GM23338 (cell line): Measurements from ENCODE around the gene DAO. TPM values are rescaled to one million over a fixed set of nuclear protein-coding genes. Genes with fewer than 3 reads are reported as not detected.

Source experiments
- ATAC-seq: fragments of 200-7000 bp; cut with Tn5 transposase; 3 replicates; pipeline ENCODE4 v1.9.1; 2020
- DNase-seq: peaks from one replicate; pipeline ENCODE4 v3.0.0-alpha.2; 2015; ENCODE audit warnings: low spot score
- H2AFZ ChIP-seq: fragments of 200-600 bp; sonication (generic); 2 replicates; pipeline ENCODE4 v1.8.0; 2016; ENCODE audit warnings: antibody characterized with exemption, mild to moderate bottlenecking, moderate library complexity
- H3F3A ChIP-seq: fragments of 200-600 bp; sonication (generic); replicated peaks from 2 replicates; pipeline ENCODE4 v1.8.0; 2017; ENCODE audit warnings: antibody characterized with exemption, mixed run types, low read depth
- H3K27ac ChIP-seq: fragments of 200-600 bp; sonication (generic); 2 replicates; pipeline ENCODE4 v1.6.1; 2016; ENCODE audit warnings: low read depth
- H3K27me3 ChIP-seq: fragments of 200-600 bp; sonication (generic); 2 replicates; pipeline ENCODE4 v1.8.0; 2016; ENCODE audit warnings: mild to moderate bottlenecking, mixed run types, moderate library complexity; ENCODE audit not compliant: insufficient read depth
- H3K36me3 ChIP-seq: fragments of 200-600 bp; sonication (generic); 2 replicates; pipeline ENCODE4 v1.8.0; 2016; ENCODE audit warnings: mild to moderate bottlenecking; ENCODE audit not compliant: insufficient read depth
- H3K4me1 ChIP-seq: fragments of 200-600 bp; sonication (generic); 2 replicates; pipeline ENCODE4 v1.8.0; 2016; ENCODE audit warnings: mild to moderate bottlenecking, moderate library complexity; ENCODE audit not compliant: insufficient read depth
- H3K4me2 ChIP-seq: fragments of 200-600 bp; sonication (generic); 2 replicates; pipeline ENCODE4 v1.7.1; 2017; ENCODE audit warnings: mixed run types
- H3K4me3 ChIP-seq: fragments of 200-600 bp; sonication (generic); 2 replicates; pipeline ENCODE4 v1.6.1; 2016; ENCODE audit warnings: mixed run types
- H3K79me2 ChIP-seq: fragments of 200-600 bp; sonication (generic); replicated peaks from 2 replicates; pipeline ENCODE4 v1.8.0; 2017; ENCODE audit warnings: mild to moderate bottlenecking; ENCODE audit not compliant: insufficient read depth
- H3K9me2 ChIP-seq: fragments of 200-600 bp; sonication (generic); 2 replicates; pipeline ENCODE4 v1.8.0; 2017; ENCODE audit not compliant: insufficient read depth
- H4K20me1 ChIP-seq: fragments of 200-600 bp; sonication (generic); replicated peaks from 2 replicates; pipeline ENCODE4 v1.8.0; 2017; ENCODE audit warnings: mild to moderate bottlenecking; ENCODE audit not compliant: insufficient read depth
- H3K27ac Mint-ChIP-seq: 2 replicates; pipeline ENCODE4 v1.8.0; 2020; ENCODE audit warnings: inconsistent platforms, mild to moderate bottlenecking, moderate library complexity, mixed read lengths
- H3K27me3 Mint-ChIP-seq: 3 replicates; pipeline ENCODE4 v1.8.0; 2022; ENCODE audit warnings: low read depth, mild to moderate bottlenecking, moderate library complexity, mixed read lengths, inconsistent platforms; ENCODE audit not compliant: insufficient read depth, poor library complexity
- H3K36me3 Mint-ChIP-seq: 3 replicates; pipeline ENCODE4 v1.8.0; 2021; ENCODE audit warnings: low read depth, mild to moderate bottlenecking, inconsistent platforms, moderate library complexity, mixed read lengths
- H3K4me1 Mint-ChIP-seq: 3 replicates; pipeline ENCODE4 v1.8.0; 2020; ENCODE audit warnings: mild to moderate bottlenecking, inconsistent platforms, mixed read lengths
- H3K4me3 Mint-ChIP-seq: 3 replicates; pipeline ENCODE4 v1.8.0; 2021; ENCODE audit warnings: moderate library complexity, mild to moderate bottlenecking, inconsistent platforms, mixed read lengths
- H3K9me3 Mint-ChIP-seq: 3 replicates; pipeline ENCODE4 v1.8.0; 2020; ENCODE audit warnings: moderate library complexity, mild to moderate bottlenecking, inconsistent platforms, mixed read lengths
- CREB1 ChIP-seq: fragments of 250-450 bp; sonication (Bioruptor Pico); IDR thresholded peaks from 2 replicates; pipeline ENCODE4 v1.5.0; 2020; ENCODE audit warnings: low read depth, mild to moderate bottlenecking, moderate library complexity
- EZH2 ChIP-seq: fragments of 200-600 bp; sonication (generic); IDR thresholded peaks from one replicate; pipeline ENCODE4 v1.8.0; 2017; ENCODE audit warnings: antibody characterized with exemption, mild to moderate bottlenecking, low read depth; ENCODE audit not compliant: unreplicated experiment
- EZH2phosphoT487 ChIP-seq: fragments of 200-600 bp; sonication (generic); IDR thresholded peaks from one replicate; pipeline ENCODE4 v1.8.1; 2018; ENCODE audit warnings: antibody characterized with exemption; ENCODE audit not compliant: unreplicated experiment
- JUNB ChIP-seq: IDR thresholded peaks from one replicate; pipeline ENCODE4 v1.6.1; 2016; ENCODE audit warnings: antibody characterized with exemption; ENCODE audit not compliant: unreplicated experiment
- NANOG ChIP-seq: IDR thresholded peaks from 2 replicates; pipeline ENCODE4 v1.6.1; 2016; ENCODE audit warnings: antibody characterized with exemption, borderline replicate concordance
- POLR2AphosphoS5 ChIP-seq: IDR thresholded peaks from 2 replicates; pipeline ENCODE4 v1.6.1; 2016; ENCODE audit warnings: antibody characterized with exemption, low read depth
- STAT1 ChIP-seq: IDR thresholded peaks from one replicate; pipeline ENCODE4 v1.6.1; 2016; ENCODE audit warnings: antibody characterized with exemption; ENCODE audit not compliant: unreplicated experiment
- ZNF114 ChIP-seq: fragments of 250-450 bp; sonication (Bioruptor Pico); IDR thresholded peaks from 2 replicates; pipeline ENCODE4 v1.5.0; 2020; ENCODE audit warnings: mild to moderate bottlenecking, moderate library complexity
- ZNF331 ChIP-seq: fragments of 250-450 bp; sonication (Bioruptor Pico); IDR thresholded peaks from 2 replicates; pipeline ENCODE4 v1.5.0; 2020; ENCODE audit warnings: low read depth, mild to moderate bottlenecking, moderate library complexity
- polyA plus RNA-seq: library from polyadenylated mRNA; unstranded; fragments of >200 nt; fragmentation: Nextera tagmentation; extraction: Ambion mirVana; gene quantifications from 2 replicates; pipeline ENCODE4 v1.2.1, GENCODE V29; 2016
- total RNA-seq: library from RNA; depleted of rRNA; stranded (reverse); fragments of >200 nt; shearing (Covaris generic); gene quantifications from 2 replicates; pipeline ENCODE4 v1.2.3, GENCODE V29; 2014
- TF ChIP-seq, protein P1 (sequence below): fragments of 250-450 bp; sonication (Bioruptor Pico); IDR thresholded peaks from 2 replicates; pipeline ENCODE4 v1.5.0; 2020; ENCODE audit warnings: mild to moderate bottlenecking, moderate library complexity
- TF ChIP-seq, protein P2 (sequence below): IDR thresholded peaks from one replicate; pipeline ENCODE4 v1.6.1; 2018; ENCODE audit warnings: antibody characterized with exemption; ENCODE audit not compliant: unreplicated experiment
- TF ChIP-seq, protein P3 (sequence below), 2 experiments: fragments of 200-600 bp in 1 of 2; sonication (generic) in 1 of 2; conservative IDR thresholded peaks; 2 replicates each; pipeline versions ENCODE4 v1.5.1 to v1.6.1; 2016 to 2017; ENCODE audit warnings: antibody characterized with exemption in 2 of 2, low read depth in 2 of 2, mild to moderate bottlenecking in 2 of 2, moderate library complexity in 1 of 2
- TF ChIP-seq, protein P4 (sequence below): IDR thresholded peaks from 2 replicates; pipeline ENCODE4 v1.6.1; 2016; ENCODE audit warnings: antibody characterized with exemption

The DAO gene
- total and polyA plus RNA-seq, 2 experiments from 2014 or later = not detected

DNA sequence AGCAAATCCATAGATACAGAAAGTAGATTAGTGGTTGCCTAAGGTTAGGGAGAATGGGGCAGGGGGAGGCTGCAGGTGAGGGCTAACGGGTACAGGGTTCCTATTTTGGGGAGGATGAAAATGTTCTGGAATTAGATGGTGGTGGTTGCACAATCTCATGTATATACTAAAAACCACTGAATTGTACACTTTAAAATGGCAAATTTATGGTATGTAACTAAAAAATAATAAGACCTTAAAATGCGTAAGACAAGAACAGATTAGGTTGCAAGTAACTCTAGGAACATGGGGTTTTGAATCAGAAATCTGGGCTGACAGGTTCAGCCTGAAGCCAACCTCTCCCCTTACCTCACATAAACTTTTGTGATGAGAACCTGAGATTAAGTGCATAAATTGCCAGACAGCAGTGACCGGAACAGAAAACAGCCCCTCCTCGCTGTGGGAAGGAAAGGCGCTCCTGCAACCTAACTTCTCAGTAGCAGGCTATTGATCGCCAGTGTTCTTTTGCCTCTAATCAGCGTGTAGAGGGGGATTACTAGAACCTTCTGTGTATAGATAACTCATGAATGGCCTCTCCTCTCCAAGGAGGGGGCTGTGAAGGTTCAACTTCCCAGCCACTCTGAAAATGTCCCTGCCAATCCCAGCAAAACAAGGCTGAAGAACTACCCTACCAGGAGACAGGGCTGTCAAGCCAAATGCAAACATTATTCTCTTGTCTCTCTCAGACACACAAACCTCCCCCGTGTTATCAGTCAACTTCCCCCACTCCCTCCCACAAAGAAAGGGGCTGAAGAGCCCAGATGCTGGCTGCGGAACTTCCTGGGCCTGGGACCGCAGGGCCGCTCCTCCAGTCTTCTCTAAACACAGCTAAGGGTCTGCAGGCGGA, 24.4 kb upstream of the DAO start:
- TF ChIP-seq CREB1 (no peak), ZNF331 (CRISPR knock-in tag) (no peak), EZH2phosphoT487 (no peak), NANOG (no peak), POLR2AphosphoS5 (no peak), EZH2 (no peak), STAT1 (no peak), JUNB (no peak), ZNF114 (CRISPR knock-in tag) (no peak)
- TF ChIP-seq, protein P1, sequence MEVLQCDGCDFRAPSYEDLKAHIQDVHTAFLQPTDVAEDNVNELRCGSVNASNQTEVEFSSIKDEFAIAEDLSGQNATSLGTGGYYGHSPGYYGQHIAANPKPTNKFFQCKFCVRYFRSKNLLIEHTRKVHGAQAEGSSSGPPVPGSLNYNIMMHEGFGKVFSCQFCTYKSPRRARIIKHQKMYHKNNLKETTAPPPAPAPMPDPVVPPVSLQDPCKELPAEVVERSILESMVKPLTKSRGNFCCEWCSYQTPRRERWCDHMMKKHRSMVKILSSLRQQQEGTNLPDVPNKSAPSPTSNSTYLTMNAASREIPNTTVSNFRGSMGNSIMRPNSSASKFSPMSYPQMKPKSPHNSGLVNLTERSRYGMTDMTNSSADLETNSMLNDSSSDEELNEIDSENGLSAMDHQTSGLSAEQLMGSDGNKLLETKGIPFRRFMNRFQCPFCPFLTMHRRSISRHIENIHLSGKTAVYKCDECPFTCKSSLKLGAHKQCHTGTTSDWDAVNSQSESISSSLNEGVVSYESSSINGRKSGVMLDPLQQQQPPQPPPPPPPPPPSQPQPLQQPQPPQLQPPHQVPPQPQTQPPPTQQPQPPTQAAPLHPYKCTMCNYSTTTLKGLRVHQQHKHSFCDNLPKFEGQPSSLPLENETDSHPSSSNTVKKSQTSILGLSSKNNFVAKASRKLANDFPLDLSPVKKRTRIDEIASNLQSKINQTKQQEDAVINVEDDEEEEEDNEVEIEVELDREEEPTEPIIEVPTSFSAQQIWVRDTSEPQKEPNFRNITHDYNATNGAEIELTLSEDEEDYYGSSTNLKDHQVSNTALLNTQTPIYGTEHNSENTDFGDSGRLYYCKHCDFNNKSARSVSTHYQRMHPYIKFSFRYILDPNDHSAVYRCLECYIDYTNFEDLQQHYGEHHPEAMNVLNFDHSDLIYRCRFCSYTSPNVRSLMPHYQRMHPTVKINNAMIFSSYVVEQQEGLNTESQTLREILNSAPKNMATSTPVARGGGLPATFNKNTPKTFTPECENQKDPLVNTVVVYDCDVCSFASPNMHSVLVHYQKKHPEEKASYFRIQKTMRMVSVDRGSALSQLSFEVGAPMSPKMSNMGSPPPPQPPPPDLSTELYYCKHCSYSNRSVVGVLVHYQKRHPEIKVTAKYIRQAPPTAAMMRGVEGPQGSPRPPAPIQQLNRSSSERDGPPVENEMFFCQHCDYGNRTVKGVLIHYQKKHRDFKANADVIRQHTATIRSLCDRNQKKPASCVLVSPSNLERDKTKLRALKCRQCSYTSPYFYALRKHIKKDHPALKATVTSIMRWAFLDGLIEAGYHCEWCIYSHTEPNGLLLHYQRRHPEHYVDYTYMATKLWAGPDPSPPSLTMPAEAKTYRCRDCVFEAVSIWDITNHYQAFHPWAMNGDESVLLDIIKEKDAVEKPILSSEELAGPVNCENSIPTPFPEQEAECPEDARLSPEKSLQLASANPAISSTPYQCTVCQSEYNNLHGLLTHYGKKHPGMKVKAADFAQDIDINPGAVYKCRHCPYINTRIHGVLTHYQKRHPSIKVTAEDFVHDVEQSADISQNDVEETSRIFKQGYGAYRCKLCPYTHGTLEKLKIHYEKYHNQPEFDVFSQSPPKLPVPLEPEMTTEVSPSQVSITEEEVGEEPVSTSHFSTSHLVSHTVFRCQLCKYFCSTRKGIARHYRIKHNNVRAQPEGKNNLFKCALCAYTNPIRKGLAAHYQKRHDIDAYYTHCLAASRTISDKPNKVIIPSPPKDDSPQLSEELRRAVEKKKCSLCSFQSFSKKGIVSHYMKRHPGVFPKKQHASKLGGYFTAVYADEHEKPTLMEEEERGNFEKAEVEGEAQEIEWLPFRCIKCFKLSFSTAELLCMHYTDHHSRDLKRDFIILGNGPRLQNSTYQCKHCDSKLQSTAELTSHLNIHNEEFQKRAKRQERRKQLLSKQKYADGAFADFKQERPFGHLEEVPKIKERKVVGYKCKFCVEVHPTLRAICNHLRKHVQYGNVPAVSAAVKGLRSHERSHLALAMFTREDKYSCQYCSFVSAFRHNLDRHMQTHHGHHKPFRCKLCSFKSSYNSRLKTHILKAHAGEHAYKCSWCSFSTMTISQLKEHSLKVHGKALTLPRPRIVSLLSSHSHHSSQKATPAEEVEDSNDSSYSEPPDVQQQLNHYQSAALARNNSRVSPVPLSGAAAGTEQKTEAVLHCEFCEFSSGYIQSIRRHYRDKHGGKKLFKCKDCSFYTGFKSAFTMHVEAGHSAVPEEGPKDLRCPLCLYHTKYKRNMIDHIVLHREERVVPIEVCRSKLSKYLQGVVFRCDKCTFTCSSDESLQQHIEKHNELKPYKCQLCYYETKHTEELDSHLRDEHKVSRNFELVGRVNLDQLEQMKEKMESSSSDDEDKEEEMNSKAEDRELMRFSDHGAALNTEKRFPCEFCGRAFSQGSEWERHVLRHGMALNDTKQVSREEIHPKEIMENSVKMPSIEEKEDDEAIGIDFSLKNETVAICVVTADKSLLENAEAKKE (CRISPR knock-in tag) = no peak
- TF ChIP-seq, protein P2, sequence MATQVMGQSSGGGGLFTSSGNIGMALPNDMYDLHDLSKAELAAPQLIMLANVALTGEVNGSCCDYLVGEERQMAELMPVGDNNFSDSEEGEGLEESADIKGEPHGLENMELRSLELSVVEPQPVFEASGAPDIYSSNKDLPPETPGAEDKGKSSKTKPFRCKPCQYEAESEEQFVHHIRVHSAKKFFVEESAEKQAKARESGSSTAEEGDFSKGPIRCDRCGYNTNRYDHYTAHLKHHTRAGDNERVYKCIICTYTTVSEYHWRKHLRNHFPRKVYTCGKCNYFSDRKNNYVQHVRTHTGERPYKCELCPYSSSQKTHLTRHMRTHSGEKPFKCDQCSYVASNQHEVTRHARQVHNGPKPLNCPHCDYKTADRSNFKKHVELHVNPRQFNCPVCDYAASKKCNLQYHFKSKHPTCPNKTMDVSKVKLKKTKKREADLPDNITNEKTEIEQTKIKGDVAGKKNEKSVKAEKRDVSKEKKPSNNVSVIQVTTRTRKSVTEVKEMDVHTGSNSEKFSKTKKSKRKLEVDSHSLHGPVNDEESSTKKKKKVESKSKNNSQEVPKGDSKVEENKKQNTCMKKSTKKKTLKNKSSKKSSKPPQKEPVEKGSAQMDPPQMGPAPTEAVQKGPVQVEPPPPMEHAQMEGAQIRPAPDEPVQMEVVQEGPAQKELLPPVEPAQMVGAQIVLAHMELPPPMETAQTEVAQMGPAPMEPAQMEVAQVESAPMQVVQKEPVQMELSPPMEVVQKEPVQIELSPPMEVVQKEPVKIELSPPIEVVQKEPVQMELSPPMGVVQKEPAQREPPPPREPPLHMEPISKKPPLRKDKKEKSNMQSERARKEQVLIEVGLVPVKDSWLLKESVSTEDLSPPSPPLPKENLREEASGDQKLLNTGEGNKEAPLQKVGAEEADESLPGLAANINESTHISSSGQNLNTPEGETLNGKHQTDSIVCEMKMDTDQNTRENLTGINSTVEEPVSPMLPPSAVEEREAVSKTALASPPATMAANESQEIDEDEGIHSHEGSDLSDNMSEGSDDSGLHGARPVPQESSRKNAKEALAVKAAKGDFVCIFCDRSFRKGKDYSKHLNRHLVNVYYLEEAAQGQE = no peak
- TF ChIP-seq, protein P3, sequence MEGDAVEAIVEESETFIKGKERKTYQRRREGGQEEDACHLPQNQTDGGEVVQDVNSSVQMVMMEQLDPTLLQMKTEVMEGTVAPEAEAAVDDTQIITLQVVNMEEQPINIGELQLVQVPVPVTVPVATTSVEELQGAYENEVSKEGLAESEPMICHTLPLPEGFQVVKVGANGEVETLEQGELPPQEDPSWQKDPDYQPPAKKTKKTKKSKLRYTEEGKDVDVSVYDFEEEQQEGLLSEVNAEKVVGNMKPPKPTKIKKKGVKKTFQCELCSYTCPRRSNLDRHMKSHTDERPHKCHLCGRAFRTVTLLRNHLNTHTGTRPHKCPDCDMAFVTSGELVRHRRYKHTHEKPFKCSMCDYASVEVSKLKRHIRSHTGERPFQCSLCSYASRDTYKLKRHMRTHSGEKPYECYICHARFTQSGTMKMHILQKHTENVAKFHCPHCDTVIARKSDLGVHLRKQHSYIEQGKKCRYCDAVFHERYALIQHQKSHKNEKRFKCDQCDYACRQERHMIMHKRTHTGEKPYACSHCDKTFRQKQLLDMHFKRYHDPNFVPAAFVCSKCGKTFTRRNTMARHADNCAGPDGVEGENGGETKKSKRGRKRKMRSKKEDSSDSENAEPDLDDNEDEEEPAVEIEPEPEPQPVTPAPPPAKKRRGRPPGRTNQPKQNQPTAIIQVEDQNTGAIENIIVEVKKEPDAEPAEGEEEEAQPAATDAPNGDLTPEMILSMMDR (conservative IDR thresholded peaks at IDR 0.05; ENCODE audit: low read depth in 2 of 2) = no peak
- TF ChIP-seq, protein P4, sequence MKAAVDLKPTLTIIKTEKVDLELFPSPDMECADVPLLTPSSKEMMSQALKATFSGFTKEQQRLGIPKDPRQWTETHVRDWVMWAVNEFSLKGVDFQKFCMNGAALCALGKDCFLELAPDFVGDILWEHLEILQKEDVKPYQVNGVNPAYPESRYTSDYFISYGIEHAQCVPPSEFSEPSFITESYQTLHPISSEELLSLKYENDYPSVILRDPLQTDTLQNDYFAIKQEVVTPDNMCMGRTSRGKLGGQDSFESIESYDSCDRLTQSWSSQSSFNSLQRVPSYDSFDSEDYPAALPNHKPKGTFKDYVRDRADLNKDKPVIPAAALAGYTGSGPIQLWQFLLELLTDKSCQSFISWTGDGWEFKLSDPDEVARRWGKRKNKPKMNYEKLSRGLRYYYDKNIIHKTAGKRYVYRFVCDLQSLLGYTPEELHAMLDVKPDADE = no peak
- Histone ChIP-seq H3K27ac (peak overlapping the region; percentile 78; the same call in 1 of the 2 replicates), H3K4me3 (peak overlapping the region; percentile 72; the same call in 1 of the 2 replicates), H3K4me1 (peaks cover 25% of the 10 kb centered on the region), H4K20me1 (no peaks in the 10 kb centered on the region), H3F3A (no peaks in the 10 kb centered on the region), H3K27me3 (peaks cover 12% of the 10 kb centered on the region), H3K4me2 (peak overlapping the region; percentile 92), H3K9me2 (no peaks in the 10 kb centered on the region), H3K36me3 (0 out of 2 replicates have a peak, but pooled peaks cover 5% of the 10 kb centered on the region), H3K79me2 (peaks cover 35% of the 10 kb centered on the region), H2AFZ (no peak overlapping the region)
- Mint-ChIP-seq H3K27ac (no peak overlapping the region), H3K4me1 (peaks cover 38% of the 10 kb centered on the region), H3K9me3 (peaks cover 15% of the 10 kb centered on the region), H3K27me3 (peaks cover 18% of the 10 kb centered on the region), H3K36me3 (peaks cover 38% of the 10 kb centered on the region), H3K4me3 (peak overlapping the region; percentile 95)
- DNase-seq (no peak), ATAC-seq (no peak)
